Ishikawa (cell line): ENCODE data around the gene TRIOBP.

ENCODE experiments used
- CEBPB ChIP-seq: IDR thresholded peaks from 2 replicates; pipeline ENCODE4 v1.6.1; 2012
- CREB1 ChIP-seq: IDR thresholded peaks from 2 replicates; pipeline ENCODE4 v1.6.1; 2012; ENCODE audit warnings: low read depth
- EGR1 ChIP-seq: IDR thresholded peaks from 2 replicates; pipeline ENCODE4 v1.6.1; 2012
- EP300 ChIP-seq: IDR thresholded peaks from 2 replicates; pipeline ENCODE4 v1.6.1; 2012; ENCODE audit warnings: borderline replicate concordance
- FOXM1 ChIP-seq: IDR thresholded peaks from 2 replicates; pipeline ENCODE4 v1.6.1; 2012; ENCODE audit warnings: low read depth, borderline replicate concordance
- NFIC ChIP-seq: IDR thresholded peaks from 2 replicates; pipeline ENCODE4 v1.6.1; 2012
- TAF1 ChIP-seq: IDR thresholded peaks from 2 replicates; pipeline ENCODE4 v1.6.1; 2012; ENCODE audit warnings: low read depth, mild to moderate bottlenecking
- TEAD4 ChIP-seq: IDR thresholded peaks from 2 replicates; pipeline ENCODE4 v1.6.1; 2012
- USF1 ChIP-seq: IDR thresholded peaks from 2 replicates; pipeline ENCODE4 v1.6.1; 2012
- TF ChIP-seq, protein P1 (sequence below): IDR thresholded peaks from 2 replicates; pipeline ENCODE4 v1.6.1; 2012
- TF ChIP-seq, protein P2 (sequence below): IDR thresholded peaks from 2 replicates; pipeline ENCODE4 v1.6.1; 2012; ENCODE audit warnings: low read depth, mild to moderate bottlenecking

DNA sequence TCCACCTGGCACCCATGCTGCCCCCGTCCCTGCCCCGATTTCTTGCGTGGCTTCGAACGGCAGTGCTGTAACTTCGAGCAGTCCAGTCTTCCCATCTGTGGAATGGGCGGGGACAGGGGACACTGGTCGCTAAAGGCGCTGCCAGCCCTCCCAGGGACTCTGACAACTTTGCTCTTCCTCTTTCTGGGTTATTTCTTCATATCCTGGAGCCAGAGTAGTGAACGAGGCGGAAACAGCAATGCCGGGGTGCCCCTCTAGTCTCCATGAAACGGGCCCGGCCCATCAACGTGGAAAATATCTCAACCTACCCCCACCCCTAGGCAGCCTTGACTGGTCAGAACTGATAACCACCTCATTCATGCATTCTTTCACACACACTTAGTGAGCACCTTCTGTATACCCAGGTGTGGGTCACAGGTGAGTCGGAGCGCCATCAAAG, 42.8 kb downstream of the TRIOBP start:
- TF ChIP-seq EP300 = no peak
- TF ChIP-seq EGR1 = no peak
- TF ChIP-seq, protein P1, sequence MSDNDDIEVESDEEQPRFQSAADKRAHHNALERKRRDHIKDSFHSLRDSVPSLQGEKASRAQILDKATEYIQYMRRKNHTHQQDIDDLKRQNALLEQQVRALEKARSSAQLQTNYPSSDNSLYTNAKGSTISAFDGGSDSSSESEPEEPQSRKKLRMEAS = no peak
- TF ChIP-seq, protein P2, sequence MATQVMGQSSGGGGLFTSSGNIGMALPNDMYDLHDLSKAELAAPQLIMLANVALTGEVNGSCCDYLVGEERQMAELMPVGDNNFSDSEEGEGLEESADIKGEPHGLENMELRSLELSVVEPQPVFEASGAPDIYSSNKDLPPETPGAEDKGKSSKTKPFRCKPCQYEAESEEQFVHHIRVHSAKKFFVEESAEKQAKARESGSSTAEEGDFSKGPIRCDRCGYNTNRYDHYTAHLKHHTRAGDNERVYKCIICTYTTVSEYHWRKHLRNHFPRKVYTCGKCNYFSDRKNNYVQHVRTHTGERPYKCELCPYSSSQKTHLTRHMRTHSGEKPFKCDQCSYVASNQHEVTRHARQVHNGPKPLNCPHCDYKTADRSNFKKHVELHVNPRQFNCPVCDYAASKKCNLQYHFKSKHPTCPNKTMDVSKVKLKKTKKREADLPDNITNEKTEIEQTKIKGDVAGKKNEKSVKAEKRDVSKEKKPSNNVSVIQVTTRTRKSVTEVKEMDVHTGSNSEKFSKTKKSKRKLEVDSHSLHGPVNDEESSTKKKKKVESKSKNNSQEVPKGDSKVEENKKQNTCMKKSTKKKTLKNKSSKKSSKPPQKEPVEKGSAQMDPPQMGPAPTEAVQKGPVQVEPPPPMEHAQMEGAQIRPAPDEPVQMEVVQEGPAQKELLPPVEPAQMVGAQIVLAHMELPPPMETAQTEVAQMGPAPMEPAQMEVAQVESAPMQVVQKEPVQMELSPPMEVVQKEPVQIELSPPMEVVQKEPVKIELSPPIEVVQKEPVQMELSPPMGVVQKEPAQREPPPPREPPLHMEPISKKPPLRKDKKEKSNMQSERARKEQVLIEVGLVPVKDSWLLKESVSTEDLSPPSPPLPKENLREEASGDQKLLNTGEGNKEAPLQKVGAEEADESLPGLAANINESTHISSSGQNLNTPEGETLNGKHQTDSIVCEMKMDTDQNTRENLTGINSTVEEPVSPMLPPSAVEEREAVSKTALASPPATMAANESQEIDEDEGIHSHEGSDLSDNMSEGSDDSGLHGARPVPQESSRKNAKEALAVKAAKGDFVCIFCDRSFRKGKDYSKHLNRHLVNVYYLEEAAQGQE = no peak
- no peak for TF ChIP-seq TEAD4
- no peak for TF ChIP-seq TAF1
- TF ChIP-seq NFIC = no peak
- no peak for TF ChIP-seq CEBPB
- no peak for TF ChIP-seq CREB1
- TF ChIP-seq FOXM1 = no peak
- TF ChIP-seq USF1 = no peak
